ENCODE data around the gene DHX15.

- TF ChIP-seq CTCF (IDR thresholded peaks at IDR 0.05) (no peak), POLR2A (IDR thresholded peaks at IDR 0.05) (no peak)
Measured at GRCh38 chr4:24570172-24570571, 14.2 kb downstream of the DHX15 start.
